Bronchial epithelial cell (primary cell): Measurements from ENCODE around the gene POLG. TPM values are rescaled to one million over a fixed set of nuclear protein-coding genes. Genes with fewer than 3 reads are reported as not detected.

Source experiments
- DNase-seq: peaks from one replicate; pipeline ENCODE4 v3.0.0-alpha.2; 2010; ENCODE audit warnings: low read depth
- FAIRE-seq: peaks from 2 replicates; lab custom pipeline; 2011; peaks lifted over from hg19 to GRCh38; lab: Jason Lieb, UNC
- H3K27me3 ChIP-seq: 2 replicates; pipeline ENCODE4 v1.5.1; 2011; ENCODE audit warnings: low read length; ENCODE audit not compliant: control insufficient read depth, insufficient read depth
- H3K36me3 ChIP-seq: 2 replicates; pipeline ENCODE4 v1.5.1; 2011; ENCODE audit warnings: low read length; ENCODE audit not compliant: control insufficient read depth, insufficient read depth
- H3K4me3 ChIP-seq: 2 replicates; pipeline ENCODE4 v1.5.1; 2011; ENCODE audit warnings: mild to moderate bottlenecking, low read depth, low read length, control low read depth
- CTCF ChIP-seq: IDR thresholded peaks from 2 replicates; pipeline ENCODE4 v1.5.1; 2011; ENCODE audit warnings: mild to moderate bottlenecking, moderate library complexity, low read length, control low read depth, inconsistent platforms; ENCODE audit not compliant: insufficient read depth, severe bottlenecking
- total RNA-seq: library from RNA; depleted of rRNA; stranded (reverse); fragments of >200 nt; gene quantifications from 2 replicates; pipeline ENCODE4 v1.2.1, GENCODE V29; 2014

The POLG gene
- total RNA-seq, 1 donor from 2014 or later = 93.7 TPM

- TF ChIP-seq CTCF = no peak
- H3K27me3 ChIP-seq = peaks cover 35% of the 10 kb centered on the region
- no peak overlapping the region for H3K4me3 ChIP-seq
- H3K36me3 ChIP-seq = no peaks in the 10 kb centered on the region
- FAIRE-seq = no peak
- DNase-seq = no peak
Observed at GRCh38 chr15:89376388-89376787, 41.8 kb upstream of the POLG start.

DNA sequence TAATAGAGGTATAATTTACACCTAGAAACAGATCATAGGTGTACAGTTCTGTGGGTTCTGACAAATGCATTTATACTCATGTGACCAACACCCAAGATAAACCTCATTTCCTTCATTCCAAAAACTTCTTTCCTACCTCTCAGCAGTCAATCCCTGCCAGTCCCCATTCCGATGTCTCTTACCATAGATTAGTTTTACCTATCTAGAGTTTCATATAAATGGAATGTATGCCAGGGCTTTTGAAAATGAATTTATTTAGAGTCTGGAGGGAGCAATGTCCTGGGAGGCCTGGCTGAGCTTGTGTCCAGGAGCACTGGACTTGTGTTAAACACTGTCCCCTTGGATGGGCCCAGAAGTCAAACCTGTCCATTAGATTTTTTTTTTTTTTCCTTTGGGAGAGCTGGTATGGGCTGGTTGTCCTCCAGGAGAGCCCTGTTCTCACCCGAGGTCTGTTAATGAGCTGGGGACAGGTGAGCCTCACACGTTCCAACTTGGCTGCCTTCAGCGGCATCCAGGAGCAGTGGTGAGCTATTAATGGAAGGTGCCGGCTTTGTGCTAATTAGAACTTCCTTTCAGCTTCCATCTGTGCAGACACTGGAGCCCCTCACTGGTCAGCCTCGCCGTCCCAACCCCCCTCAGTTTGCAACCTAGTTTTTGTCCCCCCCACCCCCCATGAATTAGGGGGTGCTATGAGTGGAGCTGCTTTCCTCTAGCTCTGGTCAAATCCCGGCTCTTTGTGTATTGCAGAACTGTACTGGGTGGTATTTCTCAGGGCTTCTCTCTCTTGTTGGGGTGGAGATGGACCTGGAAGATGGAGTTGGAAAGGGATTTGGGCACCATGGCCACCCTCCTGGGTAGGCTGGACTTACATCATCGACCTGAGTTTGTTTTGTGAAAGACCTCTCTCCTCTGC lies 40.7 kb upstream of the POLG start:
- Histone ChIP-seq H3K36me3 (no peaks in the 10 kb centered on the region), H3K27me3 (peaks cover 43% of the 10 kb centered on the region), H3K4me3 (no peak overlapping the region)
- no peak for DNase-seq
- no peak for FAIRE-seq
- no peak for TF ChIP-seq CTCF

DNA sequence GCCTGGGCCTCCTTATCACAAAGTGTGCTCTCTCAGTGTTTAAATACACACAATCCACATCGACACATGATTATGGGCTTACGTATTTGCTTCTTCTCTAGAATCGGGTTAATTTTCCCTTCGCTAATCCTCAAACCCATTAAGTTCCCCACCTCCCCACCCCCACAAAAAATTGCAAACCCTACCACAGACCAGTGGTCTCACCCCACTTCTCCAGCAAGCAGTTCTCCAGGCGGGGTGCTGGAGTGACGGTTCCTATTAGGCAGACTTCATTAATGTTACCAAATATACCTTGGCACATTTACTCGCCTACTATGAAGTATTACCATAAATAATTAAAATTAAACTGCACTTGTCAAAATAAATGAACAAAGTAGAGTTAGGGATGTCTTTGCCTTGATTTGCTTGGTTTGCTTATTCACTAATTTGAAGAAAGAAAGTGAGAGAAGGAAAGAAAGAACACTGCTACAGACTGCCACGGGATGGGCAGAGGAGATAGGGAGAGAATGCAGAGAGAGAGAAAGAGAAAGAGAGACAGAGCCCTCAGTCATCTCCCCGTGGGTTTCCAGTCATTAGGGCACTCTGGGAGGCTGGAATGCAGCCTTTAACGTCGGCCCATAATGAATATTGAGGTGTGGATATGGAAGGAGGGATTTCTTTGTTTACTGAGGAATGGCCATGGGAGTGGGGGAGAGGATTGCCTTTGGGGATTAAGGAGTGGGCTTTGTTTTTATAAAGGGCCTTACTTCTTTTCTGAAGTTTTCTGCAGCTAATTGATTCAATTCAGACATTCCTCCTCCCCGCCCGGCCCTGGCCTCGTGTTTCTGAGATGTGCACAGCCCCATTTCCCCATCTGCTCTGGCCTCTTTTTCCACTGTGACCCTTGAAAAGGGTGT lies 39.7 kb upstream of the POLG start:
- Histone ChIP-seq H3K4me3 (no peak overlapping the region), H3K27me3 (peaks cover 51% of the 10 kb centered on the region), H3K36me3 (no peaks in the 10 kb centered on the region)
- DNase-seq = no peak
- TF ChIP-seq CTCF = no peak
- FAIRE-seq = no peak

GRCh38 chr15:89372069-89372935 lies 37.7 kb upstream of the POLG start:
- FAIRE-seq = no peak
- peaks cover 62% of the 10 kb centered on the region for H3K27me3 ChIP-seq

More at GRCh38 chr15:89372069-89372935, 37.7 kb upstream of the POLG start:
- no peak for DNase-seq
- no peaks in the 10 kb centered on the region for H3K36me3 ChIP-seq
- TF ChIP-seq CTCF = no peak
- no peak overlapping the region for H3K4me3 ChIP-seq
